Hematopoietic multipotent progenitor cell (in vitro differentiated cells): Measurements from ENCODE around the gene MYBPC2. TPM values are rescaled to one million over a fixed set of nuclear protein-coding genes. Genes with fewer than 3 reads are reported as not detected.
A peak's percentile ranks its signal among the peaks of the same experiment; 100 is the strongest.
"Not testable (repeated sequence)": the region's sequence is repeated elsewhere in the genome, so short reads cannot be mapped to it uniquely, and the experiment has no call there.

Experiments used
- DNase-seq, 3 donors: peaks; one replicate each; pipeline ENCODE4 v3.0.0-alpha.2; 2011 to 2015; ENCODE audit warnings: low read depth in 2 of 3, low spot score in 2 of 3
- total RNA-seq: library from RNA; depleted of rRNA; stranded (reverse); fragments of >200 nt; gene quantifications from one replicate; pipeline ENCODE4 v1.2.3, GENCODE V29; 2012

Gene MYBPC2
- total RNA-seq, 1 donor: 0.27 TPM

GRCh38 chr19:50427318-50427925, 5.3 kb upstream of the MYBPC2 start:
- DNase-seq: no peak

GRCh38 chr19:50427997-50428425, 4.7 kb upstream of the MYBPC2 start:
- DNase-seq: peak in 2 of 3 donors; percentile 84 to 85

- DNase-seq: no peak
These were observed 3.8 kb upstream of the MYBPC2 start for GRCh38 chr19:50428772-50429463.

GRCh38 chr19:50430888-50431342, 1.8 kb upstream of the MYBPC2 start:
- no peak for DNase-seq

- peak; percentile 87 to 93 (median 91) for DNase-seq
These were observed 1.1 kb upstream of the MYBPC2 start for GRCh38 chr19:50431343-50432220.

- no peak for DNase-seq
These were observed 799 bp downstream of the MYBPC2 start for GRCh38 chr19:50433201-50434180.

- no peak for DNase-seq
These were observed 1.8 kb downstream of the MYBPC2 start for GRCh38 chr19:50434525-50434924.

- no peak for DNase-seq
These were observed 2.5 kb downstream of the MYBPC2 start for GRCh38 chr19:50435221-50435620.

- DNase-seq: no peak
These were observed 2.9 kb downstream of the MYBPC2 start for GRCh38 chr19:50435627-50436026.

GRCh38 chr19:50437862-50438449, 5.3 kb downstream of the MYBPC2 start:
- no peak for DNase-seq

- DNase-seq: not testable (repeated sequence)
These were observed 6.4 kb downstream of the MYBPC2 start for GRCh38 chr19:50439130-50439529.

GRCh38 chr19:50444059-50444458, 11.4 kb downstream of the MYBPC2 start:
- DNase-seq: no peak

GRCh38 chr19:50447053-50447452, 14.4 kb downstream of the MYBPC2 start:
- no peak for DNase-seq

- no peak for DNase-seq
These were observed 15.1 kb downstream of the MYBPC2 start for GRCh38 chr19:50447750-50448149.

GRCh38 chr19:50449236-50449899, 16.7 kb downstream of the MYBPC2 start:
- DNase-seq: no peak

- no peak for DNase-seq
These were observed 17.9 kb downstream of the MYBPC2 start for GRCh38 chr19:50450369-50451222.

GRCh38 chr19:50451223-50451534, 18.5 kb downstream of the MYBPC2 start:
- no peak for DNase-seq

- no peak for DNase-seq
These were observed 20.6 kb downstream of the MYBPC2 start for GRCh38 chr19:50453243-50453642.
